Activated CD8-positive, alpha-beta memory T cell treated with anti-CD3 and anti-CD28 coated beads, Interleukin-2, amount 50 U/mL, for 4 hours (primary cell): ENCODE data around the gene SLC17A2.

Source experiments
- DNase-seq: peaks from one replicate; pipeline ENCODE4 v3.0.0-alpha.2; 2020

SLC17A2 gene

GRCh38 chr6:25878721-25879322, 51.7 kb downstream of the SLC17A2 start:
- DNase-seq, result no peak

GRCh38 chr6:25875926-25876602, 54.4 kb downstream of the SLC17A2 start:
- no peak for DNase-seq

DNA sequence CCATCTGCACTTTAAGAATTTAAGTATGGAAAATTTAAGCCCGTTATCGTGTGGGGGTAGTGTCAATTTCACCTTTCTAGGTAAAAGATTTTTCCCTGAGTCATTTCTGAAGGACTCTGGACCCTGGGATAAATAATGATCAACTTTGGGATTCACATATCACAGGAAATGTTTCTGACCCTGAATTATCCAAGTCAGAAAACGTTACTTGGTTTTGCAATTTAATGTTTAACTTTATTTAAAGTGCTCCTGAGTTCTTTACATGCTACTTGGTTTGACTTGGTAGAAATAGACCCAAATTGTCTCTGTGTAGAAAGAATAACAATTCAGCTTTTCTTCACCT, 55.0 kb downstream of the SLC17A2 start:
- DNase-seq, result no peak

- DNase-seq, result no peak
These were observed 55.5 kb downstream of the SLC17A2 start for GRCh38 chr6:25874822-25875562.

- DNase-seq, result no peak
These were observed 56.4 kb downstream of the SLC17A2 start, which contains the start of gene SLC17A3 for GRCh38 chr6:25874118-25874517. SLC17A3 (minus strand) TSS chr6:25874243; CDS start chr6:25868387, 5,856 bp downstream.

DNA sequence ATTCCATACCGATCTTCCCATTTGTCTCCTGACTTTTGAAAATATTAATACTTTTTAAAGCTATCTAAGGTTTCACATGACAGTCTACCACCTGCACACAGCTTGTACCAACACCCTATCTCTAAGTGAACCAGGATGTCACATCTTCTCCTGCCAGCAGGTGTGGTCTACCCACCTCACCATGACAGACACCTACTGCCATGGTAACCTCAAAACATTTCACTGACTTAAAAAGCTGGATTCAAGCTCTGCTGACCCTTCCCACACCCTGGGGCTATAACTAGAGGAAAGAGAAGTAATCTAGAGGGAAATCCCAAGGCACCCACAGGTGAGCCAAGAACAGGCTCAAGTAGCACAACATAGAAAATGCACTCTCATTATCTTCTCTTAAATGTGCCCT, 57.7 kb downstream of the SLC17A2 start:
- DNase-seq, result no peak

DNA sequence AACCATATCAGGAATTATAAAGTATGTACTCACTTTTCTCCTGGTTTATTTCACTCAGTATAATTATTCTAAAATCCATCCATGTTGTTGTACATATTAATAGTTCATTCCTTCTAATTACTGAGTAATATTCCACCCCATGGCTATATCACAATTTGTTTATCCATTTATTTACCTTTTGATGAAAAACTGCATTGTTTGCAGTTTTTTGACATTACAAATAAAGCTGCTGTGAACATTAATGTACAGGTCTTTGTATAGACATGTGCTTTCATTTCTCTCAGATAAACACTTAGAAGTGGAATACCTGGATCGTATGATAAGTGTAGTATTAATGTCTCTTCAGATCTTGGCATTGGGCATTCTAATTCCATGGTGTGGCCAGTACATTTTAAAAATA, 60.7 kb downstream of the SLC17A2 start:
- DNase-seq, result no peak

GRCh38 chr6:25868436-25869183, 61.9 kb downstream of the SLC17A2 start:
- no peak for DNase-seq

DNA sequence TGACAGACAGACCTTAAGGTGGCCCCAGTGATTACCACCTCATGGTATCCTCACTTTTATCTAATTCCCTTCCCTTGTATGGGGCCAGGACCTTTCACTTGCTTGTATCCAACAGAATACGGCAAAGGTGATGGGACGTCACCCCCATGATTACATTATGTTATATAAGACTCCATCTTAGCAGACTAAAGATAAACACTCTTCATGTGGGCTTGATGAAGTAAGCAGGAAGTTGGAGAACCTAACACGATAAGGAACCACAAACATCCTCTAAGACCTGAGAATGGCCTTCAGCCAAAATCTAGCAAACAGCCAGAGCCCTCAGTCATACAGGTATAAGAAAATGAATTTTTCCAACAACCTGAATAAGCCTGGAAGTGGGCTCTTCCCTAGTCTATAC, 64.5 kb downstream of the SLC17A2 start:
- DNase-seq, result no peak

GRCh38 chr6:25863360-25863759, 67.1 kb downstream of the SLC17A2 start:
- DNase-seq, result no peak
